Neuron (in vitro differentiated cells): Measurements from ENCODE around the gene TMC8.
A peak's percentile ranks its signal among the peaks of the same experiment; 100 is the strongest.
"Not testable (repeated sequence)": the region's sequence is repeated elsewhere in the genome, so short reads cannot be mapped to it uniquely, and the experiment has no call there.

Experiments
- H2AFZ ChIP-seq: one replicate; pipeline ENCODE4 v1.6.1; 2013; ENCODE audit warnings: low read depth, mild to moderate bottlenecking, inconsistent platforms, low read length, moderate library complexity
- H3K27me3 ChIP-seq: one replicate; pipeline ENCODE4 v1.6.1; 2013; ENCODE audit warnings: low read length; ENCODE audit not compliant: insufficient read depth
- H3K36me3 ChIP-seq: one replicate; pipeline ENCODE4 v1.6.1; 2013; ENCODE audit warnings: low read length; ENCODE audit not compliant: insufficient read depth
- H3K4me1 ChIP-seq: one replicate; pipeline ENCODE4 v1.6.1; 2013; ENCODE audit warnings: low read length; ENCODE audit not compliant: insufficient read depth
- H3K4me3 ChIP-seq: 2 replicates; pipeline ENCODE4 v1.5.1; 2013; ENCODE audit warnings: mild to moderate bottlenecking, low read length, moderate library complexity
- H3K9me3 ChIP-seq: one replicate; pipeline ENCODE4 v1.6.1; 2013; ENCODE audit warnings: low read length

Gene TMC8

DNA sequence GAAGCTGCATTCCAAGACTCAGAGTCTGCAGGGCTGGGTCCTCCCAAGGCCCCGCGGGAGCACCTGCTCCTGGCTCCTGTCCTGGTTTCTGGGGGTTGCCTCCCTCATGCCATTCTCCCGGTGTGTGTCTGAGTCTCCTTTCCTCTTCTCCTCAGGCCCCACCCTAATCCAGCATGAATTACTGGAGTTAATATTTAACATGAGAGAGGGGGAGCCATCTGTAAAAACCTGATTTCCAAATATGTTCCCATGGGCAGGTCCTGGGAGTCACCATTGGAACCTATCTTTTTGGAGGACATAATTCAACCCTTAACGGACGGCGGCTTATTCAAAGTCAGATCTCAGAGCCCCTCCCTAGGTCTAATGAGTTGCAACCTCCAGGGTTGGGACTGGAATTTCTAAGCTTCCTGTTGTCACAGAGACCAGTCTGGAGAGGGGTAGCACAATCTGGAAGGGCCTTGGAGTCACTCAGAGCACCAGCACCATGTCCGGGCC is 21.0 kb downstream of the TMC8 start:
- Histone ChIP-seq H3K27me3 (peaks cover 3% of the 10 kb centered on the region), H3K9me3 (no peaks in the 10 kb centered on the region), H3K4me1 (no peaks in the 10 kb centered on the region), H2AFZ (no peak overlapping the region), H3K4me3 (no peak overlapping the region), H3K36me3 (no peaks in the 10 kb centered on the region)

DNA sequence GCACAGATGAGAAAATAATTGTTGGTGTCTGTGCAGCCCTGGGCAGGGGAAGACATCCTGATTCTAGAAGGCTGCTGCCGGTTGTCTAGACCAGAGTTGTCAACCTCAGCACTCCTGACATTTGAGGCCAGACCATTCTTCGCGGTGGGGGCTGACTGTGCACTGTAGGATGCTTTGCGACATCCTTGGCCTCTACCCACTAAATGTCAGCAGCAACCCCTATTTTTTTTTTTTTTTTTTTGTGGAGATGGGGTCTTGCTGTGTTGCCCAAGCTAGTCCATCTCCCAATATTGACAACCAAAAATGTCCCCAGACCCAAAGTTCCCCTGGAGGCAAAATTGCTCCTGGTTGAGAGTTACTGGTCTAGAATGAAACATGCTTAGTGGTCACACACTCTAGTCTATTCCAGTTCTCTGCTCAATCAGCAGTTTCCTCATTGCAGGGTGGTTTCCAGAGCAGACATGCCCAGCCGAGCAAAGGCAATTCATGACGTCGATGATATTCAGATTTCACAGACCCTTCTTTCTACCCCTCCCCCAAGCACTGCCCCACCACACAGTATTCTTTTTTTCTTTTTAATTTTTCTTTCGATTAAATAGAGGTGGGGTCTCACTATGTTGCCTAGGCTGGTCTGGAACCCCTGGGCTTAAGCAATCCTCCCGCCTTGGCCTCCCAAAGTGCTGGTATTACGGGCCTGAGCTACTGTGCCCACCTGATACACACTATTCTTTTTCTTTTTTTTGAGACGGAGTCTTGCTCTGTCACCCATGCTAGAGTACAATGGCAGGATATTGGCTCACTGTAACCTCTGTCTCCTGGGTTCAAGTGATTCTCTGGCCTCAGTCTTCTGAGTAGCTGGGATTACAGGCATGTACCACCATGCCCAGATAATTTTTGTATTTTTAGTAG is 24.6 kb downstream of the TMC8 start:
- Histone ChIP-seq H3K4me1 (no peaks in the 10 kb centered on the region), H3K9me3 (no peaks in the 10 kb centered on the region), H3K4me3 (no peak overlapping the region), H2AFZ (no peak overlapping the region), H3K27me3 (no peaks in the 10 kb centered on the region), H3K36me3 (no peaks in the 10 kb centered on the region)

DNA sequence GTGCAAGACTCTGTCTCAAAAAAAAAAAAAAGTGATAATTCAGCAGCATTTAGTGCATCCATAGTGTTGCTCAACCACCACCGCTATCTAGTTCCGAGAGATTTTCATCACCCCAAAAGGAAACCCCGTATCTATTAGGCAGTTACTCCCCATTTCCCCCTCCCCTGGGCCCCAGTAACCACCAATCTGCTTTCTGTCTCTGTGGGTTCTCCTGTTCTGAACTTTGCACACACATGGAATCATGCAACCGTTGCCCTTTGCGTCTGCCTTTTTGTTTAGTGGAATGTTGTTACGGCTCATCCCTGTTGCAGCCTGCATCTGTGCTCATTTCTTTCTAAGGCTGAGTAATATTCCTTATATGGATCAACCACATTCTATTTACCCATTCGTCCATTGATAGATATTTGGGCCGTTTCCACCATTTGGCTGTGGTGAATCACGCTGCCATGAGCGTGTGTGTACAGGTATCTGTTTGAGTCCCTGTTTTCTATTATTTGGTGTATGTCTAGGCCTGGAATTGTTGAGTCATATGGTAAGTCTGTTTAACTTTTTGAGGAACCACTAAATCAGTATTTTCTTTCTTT is 29.1 kb downstream of the TMC8 start:
- no peaks in the 10 kb centered on the region for H3K9me3 ChIP-seq
- H3K4me1 ChIP-seq: no peaks in the 10 kb centered on the region
- H3K27me3 ChIP-seq: peaks cover 5% of the 10 kb centered on the region
- H2AFZ ChIP-seq: no peak overlapping the region
- no peak overlapping the region for H3K4me3 ChIP-seq
- no peaks in the 10 kb centered on the region for H3K36me3 ChIP-seq

DNA sequence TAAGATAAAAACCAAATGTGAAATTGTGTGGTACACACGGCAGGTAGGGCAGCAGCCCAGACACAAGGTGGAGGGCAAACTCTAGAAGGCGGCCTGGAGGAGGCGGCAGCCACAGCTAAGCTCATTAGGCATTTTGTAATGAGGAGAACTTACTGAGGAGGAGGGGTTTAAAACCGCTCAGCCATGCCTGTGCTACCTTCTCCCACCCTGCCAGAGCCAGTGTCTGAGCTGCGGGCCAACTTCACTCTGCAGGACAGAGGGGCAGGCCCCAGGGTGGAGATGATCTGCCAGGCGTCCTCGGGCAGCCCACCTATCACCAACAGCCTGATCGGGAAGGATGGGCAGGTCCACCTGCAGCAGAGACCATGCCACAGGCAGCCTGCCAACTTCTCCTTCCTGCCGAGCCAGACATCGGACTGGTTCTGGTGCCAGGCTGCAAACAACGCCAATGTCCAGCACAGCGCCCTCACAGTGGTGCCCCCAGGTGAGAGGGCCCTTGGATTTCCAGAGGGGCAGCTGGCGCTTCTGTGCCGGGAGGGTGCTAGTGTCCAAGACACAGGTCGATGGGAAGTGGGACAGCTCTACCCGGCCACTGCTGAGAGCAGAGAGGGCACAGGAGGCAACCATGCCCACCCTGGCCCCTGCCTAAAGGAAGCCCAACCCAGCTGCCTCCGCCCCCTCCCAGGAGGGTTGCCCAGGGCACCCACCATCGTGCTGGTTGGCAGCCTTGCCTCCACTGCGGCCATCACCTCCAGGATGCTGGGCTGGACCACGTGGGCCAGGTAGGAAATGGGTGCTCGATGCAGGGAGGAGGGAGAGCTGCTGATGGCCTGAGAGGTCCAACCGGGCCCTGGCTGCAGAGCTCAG is 33.5 kb downstream of the TMC8 start:
- Histone ChIP-seq H3K4me3 (no peak overlapping the region), H3K9me3 (no peaks in the 10 kb centered on the region), H2AFZ (no peak overlapping the region), H3K36me3 (no peaks in the 10 kb centered on the region), H3K27me3 (peaks cover 5% of the 10 kb centered on the region), H3K4me1 (peaks cover 7% of the 10 kb centered on the region)

DNA sequence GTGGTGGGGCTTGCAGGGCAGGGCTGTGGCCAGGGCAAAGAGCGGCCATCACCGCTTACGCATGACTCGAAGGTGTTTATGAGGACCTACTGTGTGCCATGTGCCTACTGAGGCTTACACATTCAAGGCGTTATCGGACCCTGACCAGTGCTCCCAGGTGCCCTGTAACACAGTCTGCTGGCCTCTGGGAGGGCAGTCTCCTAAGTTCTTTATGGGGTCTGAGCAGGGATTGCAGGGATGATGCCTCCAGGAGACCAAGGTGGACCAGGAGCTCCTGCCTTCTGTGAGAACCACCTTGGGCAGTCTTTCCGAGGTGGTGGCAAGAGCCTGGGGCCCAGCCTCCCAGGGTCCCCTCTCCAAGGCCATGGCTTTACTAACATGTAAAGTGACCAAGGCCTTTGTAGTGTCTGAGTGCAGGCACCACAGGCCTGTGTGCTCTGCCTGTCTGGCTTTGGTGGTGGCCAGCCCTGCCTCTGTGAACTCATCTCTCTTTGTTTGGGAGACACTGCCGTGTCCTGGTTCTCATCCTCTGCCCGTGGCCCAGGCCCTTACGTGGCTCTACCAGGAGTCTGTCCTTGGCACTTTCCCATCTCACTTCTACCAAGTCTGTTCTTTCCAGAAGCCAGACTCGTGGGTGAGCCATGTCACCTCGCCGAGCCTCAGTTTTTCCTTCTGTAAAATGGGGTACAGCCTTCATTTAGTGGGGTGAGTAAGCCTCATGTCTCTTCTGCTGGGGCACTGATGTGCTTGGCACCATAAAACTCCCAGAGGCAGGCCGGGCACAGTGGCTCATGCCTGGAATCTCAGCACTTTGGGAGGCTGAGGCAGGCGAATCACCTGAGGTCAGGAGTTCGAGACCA is 34.4 kb downstream of the TMC8 start:
- Histone ChIP-seq H3K4me3 (no peak overlapping the region), H3K9me3 (no peaks in the 10 kb centered on the region), H3K4me1 (peaks cover 9% of the 10 kb centered on the region), H3K36me3 (no peaks in the 10 kb centered on the region), H2AFZ (no peak overlapping the region), H3K27me3 (peaks cover 5% of the 10 kb centered on the region)

DNA sequence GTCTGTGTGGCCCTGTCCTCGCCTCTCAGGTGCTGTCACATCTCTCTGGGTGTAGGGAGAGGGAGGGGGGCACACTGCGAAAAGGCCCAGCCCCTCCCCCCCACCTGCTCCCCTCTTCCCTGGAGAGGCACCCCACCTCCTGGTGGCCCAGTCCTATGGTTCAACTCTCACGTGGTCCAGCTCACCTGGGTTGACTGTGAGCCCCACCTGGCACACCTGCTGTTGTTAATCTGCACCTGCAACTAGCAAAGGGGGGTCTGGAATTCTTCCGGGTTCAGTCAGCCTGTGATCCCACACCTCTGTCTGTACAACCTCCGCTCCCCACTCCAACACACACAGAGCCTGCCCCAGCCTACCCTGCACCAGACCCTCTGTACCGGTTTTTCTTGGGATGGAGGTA is 35.8 kb downstream of the TMC8 start:
- H3K9me3 ChIP-seq: no peaks in the 10 kb centered on the region

DNA sequence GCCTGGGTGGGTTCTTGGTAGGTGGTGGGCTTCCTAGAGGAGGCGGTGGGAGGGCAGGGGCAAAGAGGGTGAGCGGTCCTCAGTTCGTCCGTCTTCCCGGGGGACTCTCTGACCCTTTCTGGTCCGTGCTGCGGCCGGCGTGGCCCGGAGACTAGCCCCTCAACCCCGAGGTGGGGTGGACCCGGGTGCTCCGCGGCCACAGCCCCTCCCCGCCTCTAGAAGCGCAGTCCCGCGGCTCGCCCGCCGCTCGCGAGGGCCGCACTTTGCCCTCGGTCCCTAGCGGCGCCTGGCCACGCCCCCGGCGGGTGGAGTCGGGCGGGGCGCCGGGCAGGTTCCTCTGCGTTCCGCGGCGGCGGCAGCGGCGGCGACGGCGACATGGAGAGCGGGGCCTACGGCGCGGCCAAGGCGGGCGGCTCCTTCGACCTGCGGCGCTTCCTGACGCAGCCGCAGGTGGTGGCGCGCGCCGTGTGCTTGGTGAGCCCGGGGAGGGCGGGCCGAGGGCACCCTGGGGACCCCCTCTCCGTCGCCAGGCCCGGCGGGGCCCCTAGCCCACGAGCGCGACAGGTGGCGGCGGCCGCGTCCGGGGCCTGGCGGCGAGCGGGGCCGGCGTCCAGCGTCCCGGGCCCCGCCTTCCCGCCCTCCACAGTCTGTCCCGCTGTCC is 37.8 kb downstream of the TMC8 start, which contains the start of gene SYNGR2:
Gene SYNGR2 (plus strand): TSS at position 340 of the 661 bp plus-strand sequence. CDS start 36 bp downstream, at position 376.
- no peaks in the 10 kb centered on the region for H3K27me3 ChIP-seq
- peak within 1 kb of the TSS; percentile 57 for H3K4me3 ChIP-seq
- H2AFZ ChIP-seq: peak within 1 kb of the TSS; percentile 92
- H3K36me3 ChIP-seq: peaks cover 3% of the 10 kb centered on the region
- no peaks in the 10 kb centered on the region for H3K9me3 ChIP-seq
- peaks cover 11% of the 10 kb centered on the region for H3K4me1 ChIP-seq

More for the DNA sequence above, 35.8 kb downstream of the TMC8 start:
- H3K27me3 ChIP-seq: no peaks in the 10 kb centered on the region
- H3K4me3 ChIP-seq: no peak overlapping the region
- H2AFZ ChIP-seq: no peak overlapping the region
- peaks cover 3% of the 10 kb centered on the region for H3K36me3 ChIP-seq
- peaks cover 9% of the 10 kb centered on the region for H3K4me1 ChIP-seq

DNA sequence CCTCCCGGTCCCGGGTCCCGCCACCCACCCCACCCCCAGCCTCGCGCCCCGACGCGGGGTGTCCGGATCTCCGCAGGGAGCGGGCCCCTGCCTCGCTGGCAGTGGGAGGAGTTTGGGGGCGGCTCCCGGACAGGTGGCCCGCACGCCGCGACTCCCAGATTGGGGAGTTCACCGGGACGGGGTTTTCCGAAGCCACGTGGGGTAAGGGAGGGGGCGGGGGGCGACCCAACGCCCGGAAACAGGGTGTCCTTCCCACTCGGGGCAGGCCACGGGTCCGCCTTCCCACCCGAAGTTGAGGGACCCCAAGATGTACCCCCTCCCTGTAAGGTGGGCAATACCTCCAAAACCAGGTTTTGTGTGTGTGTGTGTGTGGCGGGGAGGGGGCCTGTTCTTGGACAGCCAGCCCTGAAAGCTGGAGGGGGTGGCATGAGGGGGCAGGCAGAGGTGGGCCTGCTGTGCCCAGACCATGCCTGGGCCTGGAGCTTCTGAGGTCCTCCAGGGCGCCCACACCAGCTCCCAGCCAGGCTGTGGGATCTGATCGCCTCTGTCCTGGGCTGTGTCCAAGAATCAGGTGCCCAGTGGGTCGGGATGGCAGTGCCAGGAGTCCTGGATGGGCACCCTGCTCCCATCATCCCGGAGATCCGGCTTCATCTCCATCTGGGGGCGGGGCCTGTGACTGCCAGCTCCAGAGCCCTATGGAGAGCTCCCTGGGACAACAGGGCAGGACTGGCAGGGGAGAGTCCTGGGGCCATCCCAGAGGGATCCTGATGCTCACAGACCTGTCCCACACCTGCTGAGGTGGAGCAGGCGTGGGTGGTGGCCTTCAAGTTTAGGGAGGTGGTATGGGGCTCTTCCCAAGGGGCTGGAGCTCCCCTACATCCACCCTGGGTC is 38.6 kb downstream of the TMC8 start:
- peak overlapping the region; percentile 92 for H2AFZ ChIP-seq
- H3K4me3 ChIP-seq: peak overlapping the region; percentile 57
- peaks cover 8% of the 10 kb centered on the region for H3K36me3 ChIP-seq
- no peaks in the 10 kb centered on the region for H3K27me3 ChIP-seq
- H3K9me3 ChIP-seq: no peaks in the 10 kb centered on the region
- peaks cover 11% of the 10 kb centered on the region for H3K4me1 ChIP-seq

DNA sequence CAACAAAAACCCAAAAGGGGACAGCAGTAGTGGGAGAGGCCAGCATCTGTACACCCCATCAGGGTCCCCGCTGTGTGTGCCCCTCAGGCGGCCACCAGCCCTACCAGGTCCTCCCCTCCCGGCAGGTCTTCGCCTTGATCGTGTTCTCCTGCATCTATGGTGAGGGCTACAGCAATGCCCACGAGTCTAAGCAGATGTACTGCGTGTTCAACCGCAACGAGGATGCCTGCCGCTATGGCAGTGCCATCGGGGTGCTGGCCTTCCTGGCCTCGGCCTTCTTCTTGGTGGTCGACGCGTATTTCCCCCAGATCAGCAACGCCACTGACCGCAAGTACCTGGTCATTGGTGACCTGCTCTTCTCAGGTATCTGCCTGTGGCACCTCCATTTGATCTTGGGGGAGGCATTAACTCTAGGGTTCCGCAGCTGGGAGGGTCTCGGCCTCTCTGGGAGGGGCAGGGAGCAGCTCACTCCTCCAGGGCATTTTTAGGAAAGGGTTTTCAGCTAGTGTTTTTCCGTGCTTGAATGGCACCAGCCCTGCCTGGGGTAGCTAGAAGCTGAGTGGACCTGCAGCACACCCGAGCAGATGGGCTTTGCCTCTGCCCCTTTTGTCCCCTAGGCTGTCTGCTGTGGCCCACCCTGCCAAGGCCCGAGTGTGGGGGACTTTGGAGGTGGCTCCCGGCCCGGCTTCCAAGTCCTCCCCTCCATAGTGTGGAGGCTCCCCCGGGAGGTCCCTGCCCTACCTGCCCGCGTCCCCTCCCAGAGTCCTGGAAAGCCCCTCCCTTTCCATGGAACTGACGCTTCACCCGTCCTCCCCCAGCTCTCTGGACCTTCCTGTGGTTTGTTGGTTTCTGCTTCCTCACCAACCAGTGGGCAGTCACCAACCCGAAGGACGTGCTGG is 40.4 kb downstream of the TMC8 start:
- H3K4me1 ChIP-seq: peaks cover 11% of the 10 kb centered on the region
- no peak overlapping the region for H3K4me3 ChIP-seq
- H3K36me3 ChIP-seq: peaks cover 21% of the 10 kb centered on the region
- no peaks in the 10 kb centered on the region for H3K27me3 ChIP-seq
- H3K9me3 ChIP-seq: no peaks in the 10 kb centered on the region
- H2AFZ ChIP-seq: no peak overlapping the region

DNA sequence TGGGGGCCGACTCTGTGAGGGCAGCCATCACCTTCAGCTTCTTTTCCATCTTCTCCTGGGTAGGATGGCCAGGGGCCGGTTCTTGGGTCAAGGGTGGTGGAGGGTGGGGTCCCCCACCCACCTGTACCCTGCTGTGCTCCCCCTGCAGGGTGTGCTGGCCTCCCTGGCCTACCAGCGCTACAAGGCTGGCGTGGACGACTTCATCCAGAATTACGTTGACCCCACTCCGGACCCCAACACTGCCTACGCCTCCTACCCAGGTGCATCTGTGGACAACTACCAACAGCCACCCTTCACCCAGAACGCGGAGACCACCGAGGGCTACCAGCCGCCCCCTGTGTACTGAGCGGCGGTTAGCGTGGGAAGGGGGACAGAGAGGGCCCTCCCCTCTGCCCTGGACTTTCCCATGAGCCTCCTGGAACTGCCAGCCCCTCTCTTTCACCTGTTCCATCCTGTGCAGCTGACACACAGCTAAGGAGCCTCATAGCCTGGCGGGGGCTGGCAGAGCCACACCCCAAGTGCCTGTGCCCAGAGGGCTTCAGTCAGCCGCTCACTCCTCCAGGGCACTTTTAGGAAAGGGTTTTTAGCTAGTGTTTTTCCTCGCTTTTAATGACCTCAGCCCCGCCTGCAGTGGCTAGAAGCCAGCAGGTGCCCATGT is 41.1 kb downstream of the TMC8 start:
- H2AFZ ChIP-seq, H3K27me3 ChIP-seq, H3K9me3 ChIP-seq, H3K4me3 ChIP-seq: not testable (repeated sequence)
- peaks cover 11% of the 10 kb centered on the region for H3K4me1 ChIP-seq
- peaks cover 25% of the 10 kb centered on the region for H3K36me3 ChIP-seq
